Activated B cell treated with CpG ODN at 0.5 μM for 24 hours (primary cell): Measurements from ENCODE around the gene ADAM29. TPM values are rescaled to one million over a fixed set of nuclear protein-coding genes. Genes with fewer than 3 reads are reported as not detected.
"Not testable (repeated sequence)": the region's sequence is repeated elsewhere in the genome, so short reads cannot be mapped to it uniquely, and the experiment has no call there.

ENCODE experiments used
- ATAC-seq: fragments of 200-7000 bp; cut with Tn5 transposase; one replicate; pipeline ENCODE4 v1.10.0; 2021; ENCODE audit warnings: low read depth, mild to moderate bottlenecking, moderate library complexity
- CTCF ChIA-PET: fragments of 350-600 bp; sonication (Branson Sonifier 250); formaldehyde crosslinking; loops from one replicate; lab custom pipeline; 2021; ENCODE audit warnings: antibody characterized with exemption; lab: Charles Lee
- POLR2A ChIA-PET: fragments of 350-600 bp; sonication (Branson Sonifier 250); formaldehyde crosslinking; loops from one replicate; lab custom pipeline; 2021; ENCODE audit warnings: antibody characterized with exemption; lab: Charles Lee
- DNase-seq: peaks from one replicate; pipeline ENCODE4 v3.0.0; 2022
- H3K27ac Mint-ChIP-seq: one replicate; pipeline ENCODE4 v1.8.0; 2020; ENCODE audit warnings: mixed read lengths
- H3K27me3 Mint-ChIP-seq: one replicate; pipeline ENCODE4 v1.8.0; 2021; ENCODE audit warnings: mixed read lengths
- H3K36me3 Mint-ChIP-seq: one replicate; pipeline ENCODE4 v1.8.0; 2021; ENCODE audit warnings: low read depth, mixed read lengths
- H3K4me1 Mint-ChIP-seq: one replicate; pipeline ENCODE4 v1.8.0; 2021; ENCODE audit warnings: mixed read lengths
- H3K4me3 Mint-ChIP-seq: one replicate; pipeline ENCODE4 v1.8.0; 2020; ENCODE audit warnings: mild to moderate bottlenecking, mixed read lengths
- H3K9me3 Mint-ChIP-seq: one replicate; pipeline ENCODE4 v1.8.0; 2020; ENCODE audit warnings: mixed read lengths
- CTCF ChIP-seq: fragments of 200-600 bp; IDR thresholded peaks from one replicate; pipeline ENCODE4 v1.8.0; 2022; ENCODE audit warnings: antibody characterized with exemption, mild to moderate bottlenecking
- intact Hi-C: fragments of 100-400 bp; cut with micrococcal nuclease; formaldehyde crosslinking; loops from one replicate; pipeline ENCODE4 v1.15.1; 2024
- total RNA-seq: library from RNA; stranded (reverse); gene quantifications from 2 replicates; pipeline ENCODE4 v1.2.3, GENCODE V29; 2022

The ADAM29 gene
- total RNA-seq, 1 donor from 2014 or later = not detected

GRCh38 chr4:174996079-174996478 lies 77.9 kb downstream of the ADAM29 start:
- no peaks in the 10 kb centered on the region for H3K36me3 Mint-ChIP-seq
- DNase-seq = no peak
- no peaks in the 10 kb centered on the region for H3K27me3 Mint-ChIP-seq
- no peak overlapping the region for H3K4me3 Mint-ChIP-seq
- ChIA-PET POLR2A (no interaction called here), CTCF (no interaction called here)
- H3K9me3 Mint-ChIP-seq = peaks cover 6% of the 10 kb centered on the region
- no peak overlapping the region for H3K27ac Mint-ChIP-seq
- ATAC-seq = no peak
- TF ChIP-seq CTCF = no peak
- no peaks in the 10 kb centered on the region for H3K4me1 Mint-ChIP-seq
- intact Hi-C loops = no loop called here

- Mint-ChIP-seq H3K27me3 (no peaks in the 10 kb centered on the region), H3K9me3 (peaks cover 6% of the 10 kb centered on the region), H3K27ac (no peak overlapping the region), H3K36me3 (no peaks in the 10 kb centered on the region), H3K4me3 (no peak overlapping the region), H3K4me1 (no peaks in the 10 kb centered on the region)
- TF ChIP-seq CTCF = no peak
- no peak for DNase-seq
- ATAC-seq = no peak
- intact Hi-C loops = no loop called here
- POLR2A ChIA-PET = no interaction called here
- CTCF ChIA-PET = no interaction called here
Observed at GRCh38 chr4:174999407-174999806, 81.2 kb downstream of the ADAM29 start.

- DNase-seq (no peak), ATAC-seq (no peak)
- Mint-ChIP-seq H3K4me1 (no peaks in the 10 kb centered on the region), H3K4me3 (no peak overlapping the region), H3K27me3 (no peaks in the 10 kb centered on the region), H3K36me3 (no peaks in the 10 kb centered on the region), H3K27ac (no peak overlapping the region), H3K9me3 (no peaks in the 10 kb centered on the region)
- ChIA-PET CTCF (no interaction called here), POLR2A (no interaction called here)
- intact Hi-C loops = no loop called here
- no peak for TF ChIP-seq CTCF
Observed at GRCh38 chr4:175017751-175018150, 99.6 kb downstream of the ADAM29 start.

- ATAC-seq, CTCF ChIA-PET, POLR2A ChIA-PET, H3K27me3 Mint-ChIP-seq, H3K27ac Mint-ChIP-seq, DNase-seq, intact Hi-C loops, H3K4me3 Mint-ChIP-seq, H3K9me3 Mint-ChIP-seq, H3K36me3 Mint-ChIP-seq, H3K4me1 Mint-ChIP-seq: not testable (repeated sequence)
Observed at GRCh38 chr4:175019447-175019846, 101.3 kb downstream of the ADAM29 start.

Other genes with a start within 250 kb of the ADAM29 start
- 0.12 and 0.22 TPM in 2 replicates for gene GLRA3, start 89.1 kb upstream of the ADAM29 start, total RNA-seq